HG03457 (cell line): ENCODE data around the gene TMEM271.

Experiments used
- ATAC-seq: cut with Tn5 transposase; IDR thresholded peaks from one replicate; pipeline ENCODE4 v1.9.1; 2021; ENCODE audit warnings: moderate number of reproducible peaks; ENCODE audit not compliant: unreplicated experiment

Gene TMEM271

DNA sequence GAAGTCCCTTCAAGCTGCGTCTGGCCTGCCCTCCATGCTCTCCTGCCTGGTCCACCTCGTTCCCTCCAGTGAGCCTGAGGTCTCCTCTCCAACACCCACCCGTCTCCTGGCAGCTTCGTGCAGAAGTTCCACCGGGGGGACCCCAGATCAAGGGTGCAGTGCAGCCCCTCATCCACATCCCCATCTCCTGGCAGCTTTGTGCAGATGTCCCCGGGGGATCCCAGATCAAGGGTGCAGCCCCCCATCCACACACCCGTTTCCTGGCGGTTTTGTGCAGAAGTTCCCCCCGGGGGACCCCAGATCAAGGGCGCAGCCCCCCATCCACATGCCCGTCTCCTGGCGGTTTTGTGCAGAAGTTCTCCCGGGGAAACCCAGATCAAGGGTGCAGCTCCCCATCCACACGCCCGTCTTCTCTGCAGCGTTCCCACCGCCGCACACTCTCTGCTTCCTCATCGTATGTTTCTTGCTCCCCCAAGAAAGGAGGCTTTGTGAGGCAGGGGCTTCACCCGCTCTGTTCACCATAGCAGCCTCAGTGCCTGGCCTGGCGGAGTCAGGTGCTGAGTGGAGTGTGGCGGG, 41.4 kb downstream of the TMEM271 start:
- no peak for ATAC-seq

- ATAC-seq: no peak
Observed at GRCh38 chr4:534101-534575, 42.0 kb downstream of the TMEM271 start.

DNA sequence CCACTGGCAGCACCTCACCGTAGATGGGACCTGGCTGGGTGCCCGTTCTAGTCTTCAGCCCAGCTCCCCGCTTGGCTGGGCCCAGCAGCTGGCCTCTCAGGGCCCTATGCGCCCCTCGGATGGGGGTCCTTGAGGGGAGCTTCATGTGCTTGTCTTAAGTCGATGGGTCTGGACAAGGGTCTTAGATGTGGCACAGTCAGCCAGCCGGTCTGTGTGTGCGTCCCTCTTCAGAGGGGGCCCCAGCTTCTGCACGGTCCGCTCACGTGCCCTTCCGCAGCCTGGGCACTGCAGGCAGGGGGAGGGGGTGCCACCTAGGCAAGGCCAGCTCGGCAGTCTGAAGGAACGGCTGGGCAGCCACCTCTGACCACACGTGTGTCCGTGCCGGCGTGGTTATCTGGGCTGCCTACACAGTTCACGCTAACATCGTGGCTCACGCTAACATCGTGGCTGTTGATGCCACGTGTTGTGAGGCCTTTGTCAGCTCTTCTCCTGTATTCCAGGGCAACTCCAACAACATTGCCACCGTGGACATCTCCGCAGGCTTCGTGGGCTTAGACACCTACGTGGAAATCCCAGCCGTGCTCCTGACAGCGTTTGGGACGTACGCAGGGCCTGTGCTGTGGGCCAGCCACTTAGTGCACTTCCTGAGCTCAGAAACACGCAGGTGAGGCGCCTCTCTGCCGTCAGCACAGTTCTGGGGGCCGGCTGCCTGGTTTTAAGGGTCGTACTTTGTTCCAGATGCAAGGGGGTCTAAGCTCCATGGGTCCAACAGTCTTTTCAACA, 42.6 kb downstream of the TMEM271 start:
- no peak for ATAC-seq

GRCh38 chr4:532588-533317, 43.3 kb downstream of the TMEM271 start:
- ATAC-seq: no peak

DNA sequence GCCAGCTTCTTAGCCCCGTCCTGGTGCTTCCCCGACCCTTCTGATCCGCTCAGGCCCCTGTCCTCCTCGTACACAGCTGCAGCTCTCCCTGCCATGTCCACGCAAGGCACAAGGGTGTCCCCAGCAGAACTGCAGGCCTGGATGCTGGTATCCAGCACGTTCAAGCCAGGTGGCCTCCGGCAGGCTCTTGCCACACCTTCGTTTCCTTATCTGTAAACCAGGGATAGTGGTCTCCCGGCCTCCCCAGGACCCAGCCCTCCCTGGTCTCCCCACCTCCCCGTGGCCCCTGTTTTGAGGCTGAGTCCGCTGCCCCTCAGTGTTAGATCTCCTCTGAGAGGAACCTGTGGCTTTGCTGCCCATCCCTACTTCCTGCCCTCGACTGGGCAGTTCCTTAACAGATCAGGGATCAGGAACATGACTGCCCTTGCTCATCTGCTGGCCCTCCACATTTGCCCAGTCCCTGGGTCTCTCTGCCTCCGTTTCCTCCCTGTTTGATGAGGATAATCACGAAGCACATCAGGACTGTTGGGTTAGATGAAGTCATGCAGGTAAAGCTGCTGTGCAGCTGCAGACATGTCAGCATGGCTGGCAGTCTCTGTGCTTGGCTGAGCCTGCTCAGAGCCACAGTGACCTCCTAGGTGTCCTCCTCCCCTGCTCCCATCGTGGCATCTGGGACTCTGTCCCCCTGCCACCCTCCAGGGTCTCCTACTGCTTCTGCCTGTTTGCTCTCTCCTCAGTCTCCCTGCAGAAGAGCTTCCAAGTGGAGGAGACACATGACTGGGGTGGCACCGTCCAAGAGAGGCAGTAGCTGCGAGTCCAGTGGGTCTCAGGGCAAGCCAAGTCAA, 44.2 kb downstream of the TMEM271 start:
- ATAC-seq: no peak

GRCh38 chr4:531076-531475, 45.0 kb downstream of the TMEM271 start:
- ATAC-seq: no peak

DNA sequence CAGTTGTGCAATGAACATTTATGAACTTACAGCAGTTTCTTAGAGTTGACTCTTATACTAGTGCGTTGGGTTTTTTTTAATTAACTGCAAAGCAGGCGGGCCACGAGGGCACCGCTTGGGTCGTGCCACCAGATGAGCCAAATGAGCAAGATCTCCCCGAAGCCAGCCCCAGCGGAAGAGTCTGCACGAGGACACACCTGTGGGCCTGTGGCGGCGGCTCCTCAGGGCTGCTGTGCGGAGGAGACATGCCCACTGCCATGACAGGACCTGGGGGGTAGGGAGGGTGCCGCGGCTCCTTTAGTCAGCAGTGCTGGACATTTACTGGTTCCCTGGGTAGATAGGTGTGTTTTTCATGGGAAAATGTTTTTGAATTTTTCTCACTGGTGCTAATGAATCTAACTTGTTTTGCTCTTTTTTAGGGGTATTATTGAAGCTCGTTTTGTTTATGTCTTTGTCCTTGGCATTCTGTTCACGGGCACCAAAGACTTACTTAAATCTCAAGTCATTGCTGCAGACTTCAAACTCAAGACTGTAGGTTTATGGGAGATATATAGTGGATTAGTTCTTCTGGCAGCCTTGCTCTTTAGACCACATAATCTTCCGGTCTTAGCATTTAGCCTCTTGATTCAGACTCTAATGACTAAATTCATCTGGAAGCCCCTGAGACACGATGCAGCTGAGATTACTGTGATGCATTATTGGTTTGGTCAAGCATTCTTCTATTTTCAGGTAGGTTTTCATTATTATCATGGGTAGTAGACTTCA, 45.9 kb downstream of the TMEM271 start:
- ATAC-seq: no peak

DNA sequence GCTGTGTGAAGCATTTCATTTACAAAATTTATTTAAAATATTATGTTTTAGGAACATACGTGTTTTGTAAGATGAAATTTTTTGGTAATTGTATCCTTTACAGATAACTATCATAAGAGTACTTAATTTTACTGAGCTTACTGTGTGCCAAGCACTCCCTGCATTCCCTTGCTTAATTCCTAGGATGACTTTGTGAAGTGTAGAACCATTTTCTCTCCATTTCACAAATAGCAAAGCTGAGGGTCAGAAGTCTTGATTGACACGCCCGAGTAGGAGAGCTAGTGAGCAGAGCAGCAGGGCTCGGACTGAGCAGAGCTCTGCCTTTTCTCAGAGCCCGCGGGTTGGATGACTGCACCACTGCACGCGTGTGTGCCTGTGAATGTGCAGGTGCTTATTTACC, 46.5 kb downstream of the TMEM271 start:
- no peak for ATAC-seq

DNA sequence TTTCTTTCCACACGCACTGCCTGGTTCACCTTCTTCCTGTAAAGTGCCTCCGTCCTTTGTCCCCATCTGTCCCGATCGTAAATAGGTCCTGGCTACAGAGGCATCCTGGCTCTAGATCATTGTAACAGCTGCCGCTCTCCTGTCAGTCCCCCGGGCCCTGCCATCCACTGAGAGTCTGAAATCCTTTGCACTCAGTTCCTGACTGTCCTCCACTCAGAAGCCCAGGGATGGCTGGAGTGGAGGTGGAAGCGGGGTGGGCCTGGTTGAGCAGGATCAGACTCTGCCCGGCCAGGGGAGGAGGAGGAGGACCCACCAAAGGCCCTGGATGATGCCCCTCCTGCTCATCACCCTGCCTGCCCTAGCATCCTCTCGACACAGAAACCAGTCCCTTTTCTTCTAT, 47.3 kb downstream of the TMEM271 start:
- no peak for ATAC-seq

GRCh38 chr4:528296-528695, 47.8 kb downstream of the TMEM271 start:
- ATAC-seq: no peak

DNA sequence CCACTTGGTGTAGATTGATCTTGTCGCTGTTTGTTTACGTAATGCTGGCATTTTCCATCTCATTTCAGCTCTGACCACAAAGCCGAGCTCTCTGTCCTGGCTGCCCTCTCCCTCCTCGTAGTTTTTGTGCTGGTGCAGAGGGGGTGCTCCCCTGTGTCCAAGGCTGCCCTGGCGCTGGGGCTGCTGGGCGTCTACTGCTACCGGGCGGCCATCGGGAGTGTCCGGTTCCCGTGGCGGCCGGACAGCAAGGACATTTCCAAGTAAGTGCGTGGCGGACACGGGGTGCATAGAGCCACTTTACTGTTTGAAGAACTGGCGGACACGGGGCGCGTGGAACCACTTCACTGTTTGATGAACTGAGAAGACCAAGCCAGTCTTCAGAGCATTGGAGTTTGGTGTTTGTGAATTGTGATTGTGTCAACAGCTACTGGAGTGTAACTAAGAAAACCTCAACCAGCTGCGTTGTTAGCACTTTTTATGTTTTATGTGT, 49.1 kb downstream of the TMEM271 start:
- ATAC-seq: no peak

- ATAC-seq: no peak
Observed at GRCh38 chr4:526189-526909, 49.7 kb downstream of the TMEM271 start.

DNA sequence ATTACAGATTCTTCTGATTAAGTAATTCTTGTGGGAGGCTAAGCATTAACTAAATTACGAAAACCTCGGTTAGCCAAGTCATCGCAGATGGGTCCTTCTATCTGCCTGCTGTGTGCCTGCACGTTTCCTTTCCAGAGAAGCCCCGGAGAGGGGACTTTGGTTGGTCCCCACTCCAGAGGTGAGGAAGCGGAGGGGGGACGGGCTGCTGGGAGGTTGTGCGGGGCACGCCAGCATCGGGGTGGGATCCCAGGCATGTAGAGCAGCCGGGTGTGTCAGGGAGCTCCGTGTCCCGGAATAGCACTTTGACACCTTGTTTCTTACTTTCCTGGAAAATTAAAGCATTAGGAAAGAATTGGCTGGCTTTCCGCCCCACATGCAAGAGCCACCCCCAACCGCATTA, 50.4 kb downstream of the TMEM271 start:
- ATAC-seq: no peak

GRCh38 chr4:524196-524595, 51.9 kb downstream of the TMEM271 start:
- no peak for ATAC-seq
